ENCODE data around the gene PRKN.

The PRKN gene

GRCh38 chr6:161584621-161585340, 1142.8 kb downstream of the PRKN start:
- no peak for ATAC-seq
- no peak for TF ChIP-seq ZFP30 (CRISPR knock-in tag; IDR thresholded peaks at IDR 0.05)
- no peak for TF ChIP-seq ISL1 (CRISPR knock-in tag; IDR thresholded peaks at IDR 0.05)

DNA sequence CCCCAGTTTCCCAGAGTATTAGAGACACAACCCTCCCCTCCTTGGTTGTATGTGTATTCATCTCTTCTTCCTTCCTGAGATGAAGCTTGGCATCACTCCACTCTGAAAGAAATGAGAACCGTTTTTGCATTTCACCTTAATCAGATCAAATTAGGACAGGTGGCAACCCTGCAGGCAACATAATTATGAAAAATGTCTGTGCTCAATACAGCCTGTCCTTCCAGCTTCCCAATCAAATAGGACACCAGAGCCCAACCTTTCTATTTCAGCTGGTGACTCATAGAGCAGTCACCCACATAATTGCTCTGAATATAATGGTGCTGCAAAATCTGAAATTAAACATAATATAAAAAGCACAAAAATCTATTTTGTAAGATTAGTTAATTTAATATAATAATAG, 1143.5 kb downstream of the PRKN start:
- no peak for ATAC-seq

GRCh38 chr6:161583584-161583983, 1144.0 kb downstream of the PRKN start:
- no peak for ATAC-seq
- TF ChIP-seq PATZ1 (CRISPR knock-in tag; IDR thresholded peaks at IDR 0.05; ENCODE audit: borderline replicate concordance) (no peak), PPARA (CRISPR knock-in tag; IDR thresholded peaks at IDR 0.05; ENCODE audit: borderline replicate concordance) (no peak), ISL1 (CRISPR knock-in tag; IDR thresholded peaks at IDR 0.05) (no peak), SNAI2 (CRISPR knock-in tag; IDR thresholded peaks at IDR 0.05) (no peak), GLIS3 (CRISPR knock-in tag; IDR thresholded peaks at IDR 0.05) (no peak)
- TF ChIP-seq, protein P1, sequence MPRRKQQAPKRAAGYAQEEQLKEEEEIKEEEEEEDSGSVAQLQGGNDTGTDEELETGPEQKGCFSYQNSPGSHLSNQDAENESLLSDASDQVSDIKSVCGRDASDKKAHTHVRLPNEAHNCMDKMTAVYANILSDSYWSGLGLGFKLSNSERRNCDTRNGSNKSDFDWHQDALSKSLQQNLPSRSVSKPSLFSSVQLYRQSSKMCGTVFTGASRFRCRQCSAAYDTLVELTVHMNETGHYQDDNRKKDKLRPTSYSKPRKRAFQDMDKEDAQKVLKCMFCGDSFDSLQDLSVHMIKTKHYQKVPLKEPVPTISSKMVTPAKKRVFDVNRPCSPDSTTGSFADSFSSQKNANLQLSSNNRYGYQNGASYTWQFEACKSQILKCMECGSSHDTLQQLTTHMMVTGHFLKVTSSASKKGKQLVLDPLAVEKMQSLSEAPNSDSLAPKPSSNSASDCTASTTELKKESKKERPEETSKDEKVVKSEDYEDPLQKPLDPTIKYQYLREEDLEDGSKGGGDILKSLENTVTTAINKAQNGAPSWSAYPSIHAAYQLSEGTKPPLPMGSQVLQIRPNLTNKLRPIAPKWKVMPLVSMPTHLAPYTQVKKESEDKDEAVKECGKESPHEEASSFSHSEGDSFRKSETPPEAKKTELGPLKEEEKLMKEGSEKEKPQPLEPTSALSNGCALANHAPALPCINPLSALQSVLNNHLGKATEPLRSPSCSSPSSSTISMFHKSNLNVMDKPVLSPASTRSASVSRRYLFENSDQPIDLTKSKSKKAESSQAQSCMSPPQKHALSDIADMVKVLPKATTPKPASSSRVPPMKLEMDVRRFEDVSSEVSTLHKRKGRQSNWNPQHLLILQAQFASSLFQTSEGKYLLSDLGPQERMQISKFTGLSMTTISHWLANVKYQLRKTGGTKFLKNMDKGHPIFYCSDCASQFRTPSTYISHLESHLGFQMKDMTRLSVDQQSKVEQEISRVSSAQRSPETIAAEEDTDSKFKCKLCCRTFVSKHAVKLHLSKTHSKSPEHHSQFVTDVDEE (CRISPR knock-in tag; IDR thresholded peaks at IDR 0.05): no peak

More for the DNA sequence above, 1143.5 kb downstream of the PRKN start:
- TF ChIP-seq ARNTL (CRISPR knock-in tag; IDR thresholded peaks at IDR 0.05; ENCODE audit: borderline replicate concordance, low read depth) (no peak), ISL1 (CRISPR knock-in tag; IDR thresholded peaks at IDR 0.05) (peak; percentile 24; the same call in 1 of the 2 replicates)

DNA sequence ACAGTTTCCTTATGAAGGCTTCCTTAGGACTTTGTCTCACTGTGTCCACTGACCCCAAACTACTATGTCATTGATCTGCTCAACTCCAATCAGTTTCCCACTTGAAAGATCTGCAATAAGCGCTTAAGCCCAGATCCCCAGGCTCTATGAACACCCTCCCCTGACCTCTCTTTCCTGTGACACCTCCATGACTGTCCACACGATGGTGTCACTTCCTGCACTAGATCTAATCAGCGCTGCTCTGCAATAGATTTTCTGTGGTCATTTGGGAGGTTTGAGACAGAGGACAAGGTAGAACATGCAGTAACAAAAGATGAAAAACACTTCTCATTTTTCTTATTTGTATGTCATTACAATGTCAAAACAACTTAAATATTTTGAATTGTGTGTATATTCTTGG, 1149.1 kb downstream of the PRKN start:
- TF ChIP-seq POU6F1 (CRISPR knock-in tag; IDR thresholded peaks at IDR 0.05; ENCODE audit: borderline replicate concordance, low read depth): no peak
- no peak for TF ChIP-seq ISL1 (CRISPR knock-in tag; IDR thresholded peaks at IDR 0.05)
- TF ChIP-seq PPARA (CRISPR knock-in tag; IDR thresholded peaks at IDR 0.05; ENCODE audit: borderline replicate concordance): no peak
- TF ChIP-seq BACH2 (CRISPR knock-in tag; IDR thresholded peaks at IDR 0.05; ENCODE audit: borderline replicate concordance): no peak
- no peak for TF ChIP-seq TOX (CRISPR knock-in tag; IDR thresholded peaks at IDR 0.05; ENCODE audit: borderline replicate concordance)
- no peak for TF ChIP-seq ZFP3 (CRISPR knock-in tag; IDR thresholded peaks at IDR 0.05)
- TF ChIP-seq ESRRG (CRISPR knock-in tag; IDR thresholded peaks at IDR 0.05): no peak
- ATAC-seq: no peak

GRCh38 chr6:161575523-161576254, 1151.9 kb downstream of the PRKN start:
- no peak for TF ChIP-seq CSDC2 (CRISPR knock-in tag; IDR thresholded peaks at IDR 0.05)
- TF ChIP-seq, protein P2, sequence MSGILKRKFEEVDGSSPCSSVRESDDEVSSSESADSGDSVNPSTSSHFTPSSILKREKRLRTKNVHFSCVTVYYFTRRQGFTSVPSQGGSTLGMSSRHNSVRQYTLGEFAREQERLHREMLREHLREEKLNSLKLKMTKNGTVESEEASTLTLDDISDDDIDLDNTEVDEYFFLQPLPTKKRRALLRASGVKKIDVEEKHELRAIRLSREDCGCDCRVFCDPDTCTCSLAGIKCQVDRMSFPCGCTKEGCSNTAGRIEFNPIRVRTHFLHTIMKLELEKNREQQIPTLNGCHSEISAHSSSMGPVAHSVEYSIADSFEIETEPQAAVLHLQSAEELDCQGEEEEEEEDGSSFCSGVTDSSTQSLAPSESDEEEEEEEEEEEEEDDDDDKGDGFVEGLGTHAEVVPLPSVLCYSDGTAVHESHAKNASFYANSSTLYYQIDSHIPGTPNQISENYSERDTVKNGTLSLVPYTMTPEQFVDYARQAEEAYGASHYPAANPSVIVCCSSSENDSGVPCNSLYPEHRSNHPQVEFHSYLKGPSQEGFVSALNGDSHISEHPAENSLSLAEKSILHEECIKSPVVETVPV (CRISPR knock-in tag; IDR thresholded peaks at IDR 0.05): no peak
- ATAC-seq: no peak

All from SK-N-SH treated with all-trans-retinoic acid at 6 μM for 48 hours (cell line).